22Rv1 (cell line): ENCODE measurements around the gene CCR5.

Experiments
- CTCF ChIP-seq: fragments of 450-650 bp; IDR thresholded peaks from 2 replicates; pipeline ENCODE4 v1.5.1; 2017; ENCODE audit warnings: mild to moderate bottlenecking
- ZFX ChIP-seq: fragments of 450-650 bp; IDR thresholded peaks from 2 replicates; pipeline ENCODE4 v1.6.1; 2017; ENCODE audit warnings: antibody characterized with exemption, borderline replicate concordance

DNA sequence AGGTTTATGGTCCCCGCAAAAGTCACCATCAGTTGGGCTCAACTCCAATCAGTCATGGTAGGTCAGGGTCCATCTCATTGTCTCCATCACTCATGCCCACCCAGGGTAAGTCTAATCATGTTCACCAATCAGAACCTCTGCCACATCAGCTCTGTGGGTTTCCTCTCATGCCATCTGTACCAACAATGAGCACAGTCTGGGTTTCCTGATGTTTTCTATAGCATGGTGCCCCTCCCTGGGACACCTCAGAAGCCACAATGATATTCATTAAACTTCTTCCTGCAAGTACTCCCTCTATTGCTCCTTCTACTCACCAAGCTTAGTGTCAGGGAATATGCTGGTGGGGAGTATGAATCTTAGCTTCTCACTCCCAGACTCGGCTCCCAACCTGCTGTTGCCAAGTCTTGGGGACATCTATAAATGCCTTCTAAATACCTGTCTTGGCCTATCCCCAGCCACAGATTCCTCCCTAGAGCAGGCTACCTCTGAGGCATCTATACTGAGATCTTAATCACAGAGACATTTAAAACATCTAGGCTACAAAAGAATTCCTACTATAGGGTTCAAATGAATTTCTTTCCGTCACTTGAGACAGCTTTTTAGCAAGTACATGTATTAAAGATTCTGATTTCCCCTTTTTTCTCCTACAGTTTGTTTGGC lies 21.8 kb upstream of the CCR5 start:
- TF ChIP-seq CTCF (no peak), ZFX (no peak)
